K562 (cell line): Measurements from ENCODE around the gene RPL15. TPM values are rescaled to one million over a fixed set of nuclear protein-coding genes. Genes with fewer than 3 reads are reported as not detected.

ENCODE experiments used
- CEBPG ChIP-seq, 3 experiments: fragments of 200-800 bp in 1 of 3; sonication (Bioruptor generic) in 1 of 3; sonication (generic) in 1 of 3; formaldehyde crosslinking in 1 of 3; IDR thresholded peaks in 2 of 3; conservative IDR thresholded peaks in 1 of 3; 2 replicates each; pipeline versions ENCODE4 v1.6.1 to v1.8.0; 2016 to 2022; ENCODE audit warnings: missing compliant biosample characterization in 2 of 3, missing genetic modification characterization in 2 of 3, mild to moderate bottlenecking in 1 of 3, missing genetic modification reagents in 1 of 3
- FOXA3 ChIP-seq, 2 experiments: fragments of 450-650 bp in 1 of 2; sonication (generic) in 1 of 2; formaldehyde crosslinking; IDR thresholded peaks in 1 of 2; conservative IDR thresholded peaks in 1 of 2; 2 replicates each; pipeline versions ENCODE4 v1.4.0 to v1.8.0; 2020 to 2022; ENCODE audit warnings: mild to moderate bottlenecking in 2 of 2, missing genetic modification reagents in 1 of 2
- FOXK2 ChIP-seq, 2 experiments: fragments of 450-650 bp; IDR thresholded peaks in 1 of 2; conservative IDR thresholded peaks in 1 of 2; 2 replicates each; pipeline ENCODE4 v1.6.1; 2016; ENCODE audit warnings: low read depth in 2 of 2, mild to moderate bottlenecking in 1 of 2
- ZEB2 ChIP-seq: fragments of 450-650 bp; IDR thresholded peaks from 2 replicates; pipeline ENCODE4 v1.6.1; 2016
- polyA plus RNA-seq, 8 experiments: library from polyadenylated mRNA; depleted of rRNA in 4 of 8; stranded (reverse) in 5 of 8; unstranded in 3 of 8; fragments of >200 nt; fragmentation: Nextera tagmentation in 2 of 8; fragmentation: Illumina TruSeq in 1 of 8; extraction: Ambion mirVana in 2 of 8; extraction: Trizol in 1 of 8; gene quantifications; 2 replicates each; pipeline versions ENCODE4 v1.2.1 to v1.2.3, GENCODE V29; 2011 to 2014; ENCODE audit warnings: inconsistent platforms in 1 of 8, missing spikeins in 1 of 8
- total RNA-seq, 7 experiments: library from RNA; depleted of rRNA in 6 of 7; stranded (reverse); fragments of >200 nt in 6 of 7; fragmentation: Illumina TruSeq in 2 of 7; extraction: Trizol in 2 of 7; gene quantifications; 2 replicates each; pipeline versions ENCODE4 v1.2.1 to v1.2.3, GENCODE V29; 2011 to 2021; ENCODE audit warnings: low replicate concordance in 1 of 7
- TF ChIP-seq, protein P1 (sequence below): fragments of 250-450 bp; sonication (Bioruptor Pico); IDR thresholded peaks from 2 replicates; pipeline ENCODE4 v1.4.0; 2020; ENCODE audit warnings: mild to moderate bottlenecking, moderate library complexity, borderline replicate concordance
- TF ChIP-seq, protein P2 (sequence below), 2 experiments: fragments of 450-650 bp; conservative IDR thresholded peaks; 2 replicates each; pipeline ENCODE4 v1.6.1; 2017; ENCODE audit warnings: mild to moderate bottlenecking in 2 of 2, moderate library complexity in 2 of 2
- TF ChIP-seq, protein P3 (sequence below), 2 experiments: IDR thresholded peaks; 2 replicates each; pipeline ENCODE4 v1.6.1; 2011; ENCODE audit warnings: borderline replicate concordance in 1 of 2, control low read depth in 1 of 2, low read depth in 1 of 2, low read length in 1 of 2, mild to moderate bottlenecking in 1 of 2, mixed read lengths in 1 of 2, moderate library complexity in 1 of 2; ENCODE audit not compliant: insufficient read depth in 1 of 2, insufficient read length in 1 of 2, poor library complexity in 1 of 2, severe bottlenecking in 1 of 2; ENCODE audit errors: extremely low read depth in 1 of 2
- TF ChIP-seq, protein P4 (sequence below): fragments of 200-800 bp; sonication (Bioruptor generic); IDR thresholded peaks from 2 replicates; pipeline ENCODE4 v1.6.1; 2017; ENCODE audit warnings: missing genetic modification characterization, missing compliant biosample characterization

RPL15 gene
- total and polyA plus RNA-seq, 9 of the 15 experiments (the other 6 are each of a cell fraction or from before 2014, with no cell fraction given) = 2,393 to 8,850 (median 3,928) TPM

DNA sequence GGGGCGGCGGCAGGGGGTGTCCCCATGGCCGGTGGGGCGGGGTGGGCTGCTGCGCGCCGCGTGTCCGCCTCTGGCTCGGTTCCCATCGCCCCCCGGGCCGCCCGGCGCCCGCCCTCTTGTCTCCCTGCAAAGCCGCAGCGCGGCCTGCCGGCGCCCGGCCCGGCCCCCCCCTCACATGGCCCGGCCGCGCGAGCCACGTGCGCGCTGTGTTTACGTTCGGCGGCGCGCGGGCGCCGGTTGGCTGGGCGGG lies 28.7 kb downstream of the RPL15 start (continued):
- TF ChIP-seq, protein P1, sequence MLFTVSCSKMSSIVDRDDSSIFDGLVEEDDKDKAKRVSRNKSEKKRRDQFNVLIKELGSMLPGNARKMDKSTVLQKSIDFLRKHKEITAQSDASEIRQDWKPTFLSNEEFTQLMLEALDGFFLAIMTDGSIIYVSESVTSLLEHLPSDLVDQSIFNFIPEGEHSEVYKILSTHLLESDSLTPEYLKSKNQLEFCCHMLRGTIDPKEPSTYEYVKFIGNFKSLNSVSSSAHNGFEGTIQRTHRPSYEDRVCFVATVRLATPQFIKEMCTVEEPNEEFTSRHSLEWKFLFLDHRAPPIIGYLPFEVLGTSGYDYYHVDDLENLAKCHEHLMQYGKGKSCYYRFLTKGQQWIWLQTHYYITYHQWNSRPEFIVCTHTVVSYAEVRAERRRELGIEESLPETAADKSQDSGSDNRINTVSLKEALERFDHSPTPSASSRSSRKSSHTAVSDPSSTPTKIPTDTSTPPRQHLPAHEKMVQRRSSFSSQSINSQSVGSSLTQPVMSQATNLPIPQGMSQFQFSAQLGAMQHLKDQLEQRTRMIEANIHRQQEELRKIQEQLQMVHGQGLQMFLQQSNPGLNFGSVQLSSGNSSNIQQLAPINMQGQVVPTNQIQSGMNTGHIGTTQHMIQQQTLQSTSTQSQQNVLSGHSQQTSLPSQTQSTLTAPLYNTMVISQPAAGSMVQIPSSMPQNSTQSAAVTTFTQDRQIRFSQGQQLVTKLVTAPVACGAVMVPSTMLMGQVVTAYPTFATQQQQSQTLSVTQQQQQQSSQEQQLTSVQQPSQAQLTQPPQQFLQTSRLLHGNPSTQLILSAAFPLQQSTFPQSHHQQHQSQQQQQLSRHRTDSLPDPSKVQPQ = peak; percentile 100; the same call in 1 of the 2 replicates
- no peak for TF ChIP-seq ZEB2
- no peak for TF ChIP-seq CEBPG (CRISPR knock-in tag; IDR thresholded peaks at IDR 0.05)
- peak in 1 of 2 experiments; percentile 81; a peak in 1 of 4 replicates for TF ChIP-seq CEBPG (tag; conservative IDR thresholded peaks at IDR 0.05 in 1 of 2, IDR thresholded peaks at IDR 0.05 in 1 of 2)
- TF ChIP-seq FOXK2 (conservative IDR thresholded peaks at IDR 0.05 in 1 of 2, IDR thresholded peaks at IDR 0.05 in 1 of 2; ENCODE audit: low read depth in 2 of 2) = peak; percentile 90 to 96; a peak in 2 of 4 replicates
- TF ChIP-seq, protein P2, sequence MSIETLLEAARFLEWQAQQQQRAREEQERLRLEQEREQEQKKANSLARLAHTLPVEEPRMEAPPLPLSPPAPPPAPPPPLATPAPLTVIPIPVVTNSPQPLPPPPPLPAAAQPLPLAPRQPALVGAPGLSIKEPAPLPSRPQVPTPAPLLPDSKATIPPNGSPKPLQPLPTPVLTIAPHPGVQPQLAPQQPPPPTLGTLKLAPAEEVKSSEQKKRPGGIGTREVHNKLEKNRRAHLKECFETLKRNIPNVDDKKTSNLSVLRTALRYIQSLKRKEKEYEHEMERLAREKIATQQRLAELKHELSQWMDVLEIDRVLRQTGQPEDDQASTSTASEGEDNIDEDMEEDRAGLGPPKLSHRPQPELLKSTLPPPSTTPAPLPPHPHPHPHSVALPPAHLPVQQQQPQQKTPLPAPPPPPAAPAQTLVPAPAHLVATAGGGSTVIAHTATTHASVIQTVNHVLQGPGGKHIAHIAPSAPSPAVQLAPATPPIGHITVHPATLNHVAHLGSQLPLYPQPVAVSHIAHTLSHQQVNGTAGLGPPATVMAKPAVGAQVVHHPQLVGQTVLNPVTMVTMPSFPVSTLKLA (conservative IDR thresholded peaks at IDR 0.05) = no peak
- TF ChIP-seq, protein P3, sequence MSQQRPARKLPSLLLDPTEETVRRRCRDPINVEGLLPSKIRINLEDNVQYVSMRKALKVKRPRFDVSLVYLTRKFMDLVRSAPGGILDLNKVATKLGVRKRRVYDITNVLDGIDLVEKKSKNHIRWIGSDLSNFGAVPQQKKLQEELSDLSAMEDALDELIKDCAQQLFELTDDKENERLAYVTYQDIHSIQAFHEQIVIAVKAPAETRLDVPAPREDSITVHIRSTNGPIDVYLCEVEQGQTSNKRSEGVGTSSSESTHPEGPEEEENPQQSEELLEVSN (IDR thresholded peaks at IDR 0.05; ENCODE audit: borderline replicate concordance in 1 of 2, extremely low read depth in 1 of 2, insufficient read depth in 1 of 2, insufficient read length in 1 of 2, low read depth in 1 of 2, low read length in 1 of 2, poor library complexity in 1 of 2, severe bottlenecking in 1 of 2) = peak; percentile 78 to 94
- peak in 1 of 2 experiments; percentile 61; a peak in 1 of 4 replicates for TF ChIP-seq FOXA3 (CRISPR knock-in tag; conservative IDR thresholded peaks at IDR 0.05 in 1 of 2, IDR thresholded peaks at IDR 0.05 in 1 of 2)
- TF ChIP-seq, protein P4, sequence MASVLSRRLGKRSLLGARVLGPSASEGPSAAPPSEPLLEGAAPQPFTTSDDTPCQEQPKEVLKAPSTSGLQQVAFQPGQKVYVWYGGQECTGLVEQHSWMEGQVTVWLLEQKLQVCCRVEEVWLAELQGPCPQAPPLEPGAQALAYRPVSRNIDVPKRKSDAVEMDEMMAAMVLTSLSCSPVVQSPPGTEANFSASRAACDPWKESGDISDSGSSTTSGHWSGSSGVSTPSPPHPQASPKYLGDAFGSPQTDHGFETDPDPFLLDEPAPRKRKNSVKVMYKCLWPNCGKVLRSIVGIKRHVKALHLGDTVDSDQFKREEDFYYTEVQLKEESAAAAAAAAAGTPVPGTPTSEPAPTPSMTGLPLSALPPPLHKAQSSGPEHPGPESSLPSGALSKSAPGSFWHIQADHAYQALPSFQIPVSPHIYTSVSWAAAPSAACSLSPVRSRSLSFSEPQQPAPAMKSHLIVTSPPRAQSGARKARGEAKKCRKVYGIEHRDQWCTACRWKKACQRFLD = 0 out of 2 replicates have a peak, but pooled peaks have one; percentile 97
